Measurements from ENCODE around the gene TNFRSF14.

TNFRSF14 gene

DNA sequence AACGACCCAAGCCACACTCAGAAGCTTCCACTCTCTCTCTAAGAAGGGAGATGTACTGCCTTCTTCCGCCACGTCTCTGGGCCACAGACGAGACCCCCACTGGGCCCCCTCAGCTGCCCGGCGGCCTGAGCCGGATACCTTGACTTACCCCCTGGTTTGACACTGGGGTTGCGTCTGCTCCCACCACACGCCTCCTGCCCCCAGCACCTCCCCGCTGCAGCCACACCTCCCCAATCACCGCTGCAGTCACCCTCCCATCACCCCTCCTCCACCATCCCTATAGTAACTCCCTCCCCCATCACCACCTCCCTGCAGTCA, 40.4 kb upstream of the TNFRSF14 start:
- TF ChIP-seq, protein P1, sequence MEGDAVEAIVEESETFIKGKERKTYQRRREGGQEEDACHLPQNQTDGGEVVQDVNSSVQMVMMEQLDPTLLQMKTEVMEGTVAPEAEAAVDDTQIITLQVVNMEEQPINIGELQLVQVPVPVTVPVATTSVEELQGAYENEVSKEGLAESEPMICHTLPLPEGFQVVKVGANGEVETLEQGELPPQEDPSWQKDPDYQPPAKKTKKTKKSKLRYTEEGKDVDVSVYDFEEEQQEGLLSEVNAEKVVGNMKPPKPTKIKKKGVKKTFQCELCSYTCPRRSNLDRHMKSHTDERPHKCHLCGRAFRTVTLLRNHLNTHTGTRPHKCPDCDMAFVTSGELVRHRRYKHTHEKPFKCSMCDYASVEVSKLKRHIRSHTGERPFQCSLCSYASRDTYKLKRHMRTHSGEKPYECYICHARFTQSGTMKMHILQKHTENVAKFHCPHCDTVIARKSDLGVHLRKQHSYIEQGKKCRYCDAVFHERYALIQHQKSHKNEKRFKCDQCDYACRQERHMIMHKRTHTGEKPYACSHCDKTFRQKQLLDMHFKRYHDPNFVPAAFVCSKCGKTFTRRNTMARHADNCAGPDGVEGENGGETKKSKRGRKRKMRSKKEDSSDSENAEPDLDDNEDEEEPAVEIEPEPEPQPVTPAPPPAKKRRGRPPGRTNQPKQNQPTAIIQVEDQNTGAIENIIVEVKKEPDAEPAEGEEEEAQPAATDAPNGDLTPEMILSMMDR (IDR thresholded peaks at IDR 0.05): no peak
- H3K9me3 ChIP-seq: no peaks in the 10 kb centered on the region
- no peak overlapping the region for H3K27ac ChIP-seq
- no peaks in the 10 kb centered on the region for H3K4me1 ChIP-seq
- peaks cover 92 to 100% (median 94%) of the 10 kb centered on the region in 3 donors for H3K36me3 ChIP-seq
- DNase-seq: no peak
- H3K27me3 ChIP-seq: no peaks in the 10 kb centered on the region
- intact Hi-C loops (cut with DNase I; ENCODE audit: low total_unique reads): no loop called here
- H3K4me3 ChIP-seq: no peak overlapping the region

DNA sequence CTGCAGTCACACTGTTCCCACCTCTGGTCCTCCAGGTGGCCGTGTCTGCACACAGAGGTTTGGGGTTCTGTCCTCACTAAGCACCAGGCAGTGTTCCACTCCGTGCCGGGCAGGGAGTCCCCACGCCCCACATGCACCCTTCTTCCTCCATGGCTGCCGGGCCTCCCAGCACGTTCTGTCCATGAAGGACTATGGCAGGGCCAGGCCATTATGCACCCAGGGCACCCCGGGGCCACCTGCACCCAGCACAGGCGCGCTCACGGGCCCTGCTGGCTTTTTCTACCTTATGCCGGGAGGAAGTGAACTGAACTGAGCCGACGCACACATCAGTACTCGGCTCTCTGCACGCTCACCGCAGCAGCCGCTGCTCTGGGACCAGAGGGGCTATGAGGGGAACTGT, 40.0 kb upstream of the TNFRSF14 start:
- DNase-seq: no peak
- TF ChIP-seq, protein P1 (IDR thresholded peaks at IDR 0.05): no peak
- no peaks in the 10 kb centered on the region for H3K9me3 ChIP-seq
- H3K36me3 ChIP-seq: peaks cover 92 to 100% (median 94%) of the 10 kb centered on the region in 3 donors
- H3K4me3 ChIP-seq: no peak overlapping the region
- H3K27me3 ChIP-seq: no peaks in the 10 kb centered on the region
- H3K4me1 ChIP-seq: no peaks in the 10 kb centered on the region
- H3K27ac ChIP-seq: no peak overlapping the region
- intact Hi-C loops (cut with DNase I; ENCODE audit: low total_unique reads): no loop called here

DNA sequence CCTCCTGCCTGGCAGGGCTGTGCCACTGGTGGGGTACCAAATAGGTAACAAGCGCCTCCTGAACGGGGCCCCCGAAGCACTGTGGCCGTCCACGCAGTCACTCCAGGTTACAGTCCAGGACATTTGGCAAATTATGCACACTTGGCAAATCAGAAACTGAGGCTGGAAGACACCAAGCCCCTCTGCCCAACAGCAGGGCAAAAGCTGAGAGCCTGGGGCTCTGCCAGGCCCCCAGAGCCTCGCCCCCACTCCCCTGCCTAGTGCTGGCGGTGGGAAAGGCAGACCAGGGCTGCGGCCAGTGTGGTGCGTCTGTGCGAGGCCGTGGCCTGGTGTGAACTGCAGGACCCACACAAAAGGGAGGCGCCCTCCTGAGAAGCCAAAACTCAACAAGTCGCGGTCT, 39.2 kb upstream of the TNFRSF14 start:
- Histone ChIP-seq H3K36me3 (peaks cover 88 to 100% (median 91%) of the 10 kb centered on the region in 3 donors), H3K4me1 (no peaks in the 10 kb centered on the region), H3K27ac (no peak overlapping the region), H3K27me3 (no peaks in the 10 kb centered on the region), H3K9me3 (no peaks in the 10 kb centered on the region), H3K4me3 (no peak overlapping the region)
- TF ChIP-seq, protein P1 (IDR thresholded peaks at IDR 0.05): no peak
- intact Hi-C loops (cut with DNase I; ENCODE audit: low total_unique reads): no loop called here
- no peak for DNase-seq

DNA sequence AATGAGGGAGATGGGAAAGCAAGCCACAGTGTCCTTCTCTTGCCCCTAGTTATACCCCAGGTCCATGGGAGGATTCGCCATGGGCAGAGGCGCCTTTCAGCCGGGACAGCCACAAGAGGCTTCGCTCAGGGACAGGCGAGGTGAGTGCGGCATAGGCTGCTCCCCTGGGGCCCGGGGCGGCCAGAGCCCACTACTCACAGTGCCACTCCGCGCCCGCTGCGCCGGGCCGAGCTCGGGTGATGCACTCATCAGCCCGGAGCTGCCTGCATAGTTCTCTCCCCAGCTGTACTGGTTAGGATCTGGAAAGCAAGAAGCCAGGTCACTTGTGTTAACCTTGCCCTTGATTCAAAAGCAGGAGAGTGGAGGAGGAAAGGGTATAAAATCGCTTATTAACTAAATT, 38.2 kb upstream of the TNFRSF14 start:
- Histone ChIP-seq H3K4me1 (no peaks in the 10 kb centered on the region), H3K36me3 (peaks cover 77 to 93% (median 81%) of the 10 kb centered on the region in 3 donors), H3K27ac (no peak overlapping the region), H3K27me3 (no peaks in the 10 kb centered on the region), H3K9me3 (no peaks in the 10 kb centered on the region), H3K4me3 (no peak overlapping the region)
- intact Hi-C loops (cut with DNase I; ENCODE audit: low total_unique reads): no loop called here
- TF ChIP-seq, protein P1 (IDR thresholded peaks at IDR 0.05): no peak
- no peak for DNase-seq

DNA sequence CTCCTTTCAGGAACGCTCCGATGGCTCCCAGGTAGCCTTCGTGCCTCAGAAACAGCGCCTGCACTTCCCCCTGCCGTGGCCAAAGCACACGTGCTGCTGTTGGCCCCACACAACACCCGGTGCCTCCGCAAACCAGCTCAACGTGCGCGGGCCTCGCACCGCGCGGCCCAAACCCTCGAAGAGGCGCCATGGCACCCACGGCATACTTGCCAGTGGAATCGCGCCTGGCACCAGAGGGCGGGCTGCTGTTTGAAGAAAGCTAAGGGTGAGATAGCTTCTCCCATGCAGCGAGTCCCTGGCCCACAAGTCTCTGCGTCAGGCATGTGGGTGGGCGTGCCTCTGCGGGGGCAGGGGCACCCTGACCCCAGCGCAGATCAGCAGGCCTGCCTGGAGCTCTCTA, 37.6 kb upstream of the TNFRSF14 start:
- H3K36me3 ChIP-seq: peaks cover 72 to 87% (median 75%) of the 10 kb centered on the region in 3 donors
- H3K27ac ChIP-seq: no peak overlapping the region
- peaks cover 0 to under 1% (median 0%) of the 10 kb centered on the region in 4 donors for H3K4me1 ChIP-seq
- no peaks in the 10 kb centered on the region for H3K27me3 ChIP-seq
- TF ChIP-seq, protein P1 (IDR thresholded peaks at IDR 0.05): no peak
- no peak overlapping the region for H3K4me3 ChIP-seq
- DNase-seq: no peak
- no peaks in the 10 kb centered on the region for H3K9me3 ChIP-seq
- intact Hi-C loops (cut with DNase I; ENCODE audit: low total_unique reads): no loop called here

DNA sequence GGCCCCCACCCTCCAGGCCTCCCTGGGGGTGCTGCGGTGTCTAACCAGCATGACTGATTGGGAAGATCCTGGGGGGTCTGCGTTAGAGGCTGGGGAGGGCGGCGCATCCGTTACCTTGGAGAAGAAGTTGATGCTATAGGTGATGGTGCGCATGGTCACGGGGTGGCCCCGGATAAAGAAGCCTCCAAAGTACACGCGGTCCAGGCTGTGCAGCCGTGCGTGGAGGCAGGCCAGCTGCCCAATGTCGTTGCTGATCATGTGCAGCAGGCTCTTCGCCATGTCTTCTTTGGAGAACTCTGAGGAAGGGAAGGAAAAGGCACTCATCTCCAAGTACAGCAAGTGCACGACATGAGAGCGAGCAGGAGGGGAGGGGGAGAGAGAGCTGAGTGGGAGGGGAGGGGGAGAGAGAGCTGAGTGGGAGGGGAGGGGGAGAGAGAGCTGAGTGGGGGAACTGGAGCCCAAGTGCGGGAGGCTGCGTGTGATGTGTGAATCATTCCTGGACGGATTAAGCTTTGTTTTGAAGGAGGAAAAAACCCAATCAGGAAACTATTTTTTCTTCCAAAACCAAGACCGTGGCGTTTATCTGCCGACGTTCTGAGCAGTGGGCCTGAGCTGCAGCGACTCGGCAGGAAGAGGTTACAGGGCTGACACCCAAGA, 37.0 kb upstream of the TNFRSF14 start:
- intact Hi-C loops (cut with DNase I; ENCODE audit: low total_unique reads): no loop called here
- DNase-seq: no peak
- H3K9me3 ChIP-seq: no peaks in the 10 kb centered on the region
- H3K27me3 ChIP-seq: no peaks in the 10 kb centered on the region
- peaks cover 66 to 81% (median 69%) of the 10 kb centered on the region in 3 donors for H3K36me3 ChIP-seq
- H3K27ac ChIP-seq: no peak overlapping the region
- peaks cover 0 to 6% (median 3%) of the 10 kb centered on the region in 4 donors for H3K4me1 ChIP-seq
- TF ChIP-seq, protein P1 (IDR thresholded peaks at IDR 0.05): no peak
- H3K4me3 ChIP-seq: no peak overlapping the region

Data from tibial artery (tissue), 4 donors.